GM10847 (cell line): ENCODE data around the gene AASDH.

ENCODE experiments used
- POLR2A ChIP-seq: IDR thresholded peaks from 2 replicates; pipeline ENCODE4 v1.6.1; 2011; ENCODE audit not compliant: insufficient read length; ENCODE audit errors: extremely low read depth

The AASDH gene

DNA sequence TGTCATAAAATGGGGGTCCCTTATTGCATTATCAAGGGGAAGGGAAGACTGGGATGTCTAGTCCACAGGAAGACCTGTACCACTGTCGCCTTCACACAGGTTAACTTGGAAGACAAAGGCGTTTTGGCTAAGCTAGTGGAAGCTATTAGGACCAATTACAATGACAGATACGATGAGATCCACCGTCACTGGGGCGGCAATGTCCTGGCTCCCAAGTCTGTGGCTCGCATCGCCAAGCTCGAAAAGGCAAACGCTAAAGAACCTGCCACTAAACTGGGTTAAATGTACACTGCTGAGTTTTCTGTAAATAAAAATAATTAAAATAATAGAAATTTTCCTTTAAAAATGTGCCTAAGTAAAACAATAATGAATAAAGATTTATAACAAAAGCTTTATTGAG is 30.6 kb downstream of the AASDH start:
- TF ChIP-seq POLR2A = no peak

DNA sequence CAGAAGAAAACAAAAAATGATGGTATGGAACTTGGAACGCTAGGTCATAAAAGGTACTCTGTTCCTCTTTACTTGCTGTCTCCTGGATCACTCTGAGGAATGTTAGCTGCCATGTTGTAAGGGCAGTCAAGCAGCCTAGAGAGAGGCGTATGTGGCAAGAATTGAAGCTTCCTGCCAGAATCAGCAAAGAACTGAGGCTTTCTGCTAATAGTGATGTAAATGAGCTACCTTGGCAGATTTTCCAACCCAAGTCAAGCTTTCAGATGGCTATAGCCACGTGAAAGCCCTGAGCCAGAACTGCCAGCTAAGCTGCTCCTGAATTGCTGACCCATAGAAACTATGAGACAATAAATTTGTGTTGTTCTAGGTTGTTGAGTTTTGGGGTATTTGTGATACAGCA is 38.7 kb downstream of the AASDH start:
- TF ChIP-seq POLR2A = no peak

DNA sequence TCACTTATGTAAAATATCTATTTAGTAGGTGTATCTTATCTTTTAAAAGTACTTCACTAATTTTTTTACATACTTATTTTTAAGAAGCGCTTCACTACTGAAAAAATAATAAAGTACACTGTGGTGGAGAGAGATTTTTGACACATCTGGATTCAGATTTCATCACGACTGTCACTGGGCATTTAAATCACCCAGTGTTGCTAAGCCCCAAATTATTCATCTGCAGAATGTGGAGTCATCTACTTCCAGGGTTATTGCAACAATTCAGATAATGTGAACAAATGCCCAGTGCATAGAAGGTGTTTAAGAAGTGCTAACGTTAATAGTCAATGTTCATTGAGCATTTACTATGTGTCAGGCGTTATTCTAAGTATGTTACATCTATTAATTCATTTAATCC is 41.8 kb downstream of the AASDH start:
- TF ChIP-seq POLR2A = no peak

DNA sequence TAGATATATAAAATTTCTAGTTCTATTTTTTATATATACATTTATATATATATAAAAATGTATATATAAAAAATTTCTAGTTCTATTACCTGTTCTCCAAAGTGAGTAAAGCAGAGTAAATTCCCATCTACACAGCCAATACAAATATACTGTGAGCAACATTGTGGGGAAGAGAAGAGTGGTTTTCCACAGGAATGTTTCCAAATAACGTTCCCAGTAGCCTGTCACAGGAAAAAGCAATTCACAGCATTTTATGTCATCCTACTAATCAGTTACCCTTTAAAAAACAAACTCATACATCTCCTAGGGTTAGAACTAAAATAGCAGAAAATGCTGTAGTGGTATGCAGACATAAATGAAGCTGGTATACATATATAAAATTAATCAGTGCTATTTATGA is 44.5 kb downstream of the AASDH start:
- no peak for TF ChIP-seq POLR2A

DNA sequence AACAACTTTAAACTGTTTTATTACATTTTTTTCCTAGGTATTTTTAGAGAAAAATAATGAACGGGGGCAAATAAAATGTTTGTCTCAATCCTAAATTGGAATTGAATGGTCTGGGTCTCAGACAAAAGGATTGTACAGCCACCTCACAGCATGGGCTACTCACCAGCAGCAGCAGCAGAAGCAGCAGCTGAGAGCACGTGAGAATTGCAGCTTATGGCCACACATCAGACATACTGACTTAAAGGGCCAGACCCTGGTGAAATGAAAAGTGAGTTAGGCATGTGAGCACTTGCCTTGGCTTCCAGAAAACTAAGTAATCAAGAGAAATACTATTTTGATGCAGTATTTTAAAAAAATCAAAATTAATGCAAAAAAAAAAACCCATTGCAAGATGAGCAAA is 56.6 kb downstream of the AASDH start:
- TF ChIP-seq POLR2A = no peak

DNA sequence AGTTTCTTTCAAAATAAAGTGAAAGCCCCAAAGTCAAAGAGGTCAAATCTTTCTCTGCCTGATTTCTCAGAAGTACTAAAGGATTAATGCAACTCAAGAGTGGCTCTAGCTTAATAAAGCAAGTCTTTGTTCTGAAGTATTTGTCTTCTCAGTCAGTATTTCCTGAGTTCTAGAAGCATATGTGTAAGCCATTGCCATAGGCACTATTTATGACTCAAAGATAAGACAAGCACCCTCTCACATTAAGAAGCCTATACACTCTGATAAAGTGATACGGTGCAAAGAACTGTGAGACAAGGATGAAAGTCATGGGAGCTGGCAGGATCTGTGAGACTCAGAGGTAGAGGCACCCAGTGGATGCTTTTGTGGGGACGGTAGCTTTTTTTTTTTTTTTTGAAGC is 60.9 kb downstream of the AASDH start:
- no peak for TF ChIP-seq POLR2A

DNA sequence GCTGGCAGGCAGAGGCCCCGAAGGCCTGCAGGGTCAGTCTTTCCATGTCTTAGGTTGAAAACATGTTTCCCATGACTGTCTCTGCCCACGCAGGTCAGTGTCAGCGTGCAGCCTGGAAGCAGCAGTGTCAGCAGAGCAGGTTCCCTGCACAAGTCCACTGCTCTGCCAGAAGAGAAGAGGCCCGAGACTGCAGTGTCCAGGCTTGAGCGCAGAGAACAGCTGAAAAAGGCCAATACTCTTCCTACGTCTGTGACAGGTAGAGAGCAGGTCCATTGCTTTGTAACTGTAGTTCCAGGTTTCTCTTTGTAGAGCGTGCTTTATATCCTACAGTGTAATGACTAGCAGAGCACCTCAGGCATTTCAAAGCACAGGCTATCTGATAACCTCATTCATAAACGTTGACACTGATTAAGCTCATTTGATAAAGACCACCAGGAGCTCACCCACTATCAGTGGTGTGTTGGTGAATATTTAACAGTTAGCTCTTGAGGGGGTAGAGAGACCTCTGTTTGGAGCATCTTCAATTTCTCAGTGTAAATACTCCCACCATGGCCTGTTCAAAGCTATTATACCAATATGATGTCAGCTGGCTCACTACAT is 63.2 kb downstream of the AASDH start:
- TF ChIP-seq POLR2A = no peak

DNA sequence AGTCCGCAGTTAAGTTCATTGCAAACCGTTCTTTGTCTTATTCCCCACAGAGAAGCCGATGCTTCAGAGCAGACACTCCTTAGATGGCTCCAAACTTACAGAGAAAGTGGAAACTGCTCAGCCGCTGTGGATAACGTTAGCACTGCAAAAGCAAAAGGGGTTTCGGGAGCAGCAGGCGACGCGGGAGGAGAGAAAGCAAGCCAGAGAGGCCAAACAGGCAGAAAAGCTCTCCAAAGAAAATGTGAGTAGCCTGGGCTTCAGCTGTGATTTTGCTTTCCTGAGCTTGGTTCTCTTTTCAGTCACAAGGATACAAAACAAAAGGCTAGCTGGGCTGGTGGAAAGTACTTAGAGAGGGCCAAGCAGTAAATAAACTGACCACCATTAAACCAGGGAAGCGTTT is 64.0 kb downstream of the AASDH start:
- no peak for TF ChIP-seq POLR2A

DNA sequence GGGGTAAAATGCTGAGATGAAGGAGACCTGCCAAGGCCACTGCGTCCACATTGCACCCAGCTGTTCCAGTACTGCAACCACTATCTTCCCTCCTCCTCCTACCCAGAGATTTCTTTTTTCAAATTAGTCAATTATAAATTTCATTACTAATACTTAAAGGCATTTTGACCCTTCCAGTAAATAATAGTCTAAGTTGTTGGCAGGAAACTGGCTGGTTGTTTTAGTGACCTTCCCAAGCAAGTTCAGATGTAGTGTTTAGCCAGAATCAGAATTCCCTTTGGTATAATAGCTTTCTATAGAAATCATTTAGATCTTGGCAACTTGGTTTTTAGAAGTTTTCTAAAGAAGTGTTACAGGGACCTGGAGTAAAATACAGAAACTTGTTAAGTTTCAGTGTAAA is 66.0 kb downstream of the AASDH start:
- TF ChIP-seq POLR2A = no peak

DNA sequence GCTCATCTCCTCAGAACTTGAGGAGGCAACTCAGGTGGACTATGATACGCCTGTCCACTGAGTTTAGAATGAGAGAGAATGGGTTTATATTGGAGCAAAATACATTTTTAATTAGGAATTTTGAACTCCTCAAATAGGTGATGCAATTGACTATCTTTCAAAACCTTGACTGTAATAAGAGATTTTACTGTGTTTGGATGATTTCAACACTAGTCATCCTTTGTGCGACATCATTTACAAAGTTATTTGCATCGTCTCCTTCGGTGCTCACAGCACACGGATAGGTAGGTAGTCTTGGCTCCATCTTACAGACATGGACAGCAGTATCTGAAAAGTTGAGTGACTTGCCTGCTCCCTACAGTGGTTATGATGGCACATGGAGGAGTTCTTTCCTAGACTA is 67.0 kb downstream of the AASDH start:
- TF ChIP-seq POLR2A = no peak

DNA sequence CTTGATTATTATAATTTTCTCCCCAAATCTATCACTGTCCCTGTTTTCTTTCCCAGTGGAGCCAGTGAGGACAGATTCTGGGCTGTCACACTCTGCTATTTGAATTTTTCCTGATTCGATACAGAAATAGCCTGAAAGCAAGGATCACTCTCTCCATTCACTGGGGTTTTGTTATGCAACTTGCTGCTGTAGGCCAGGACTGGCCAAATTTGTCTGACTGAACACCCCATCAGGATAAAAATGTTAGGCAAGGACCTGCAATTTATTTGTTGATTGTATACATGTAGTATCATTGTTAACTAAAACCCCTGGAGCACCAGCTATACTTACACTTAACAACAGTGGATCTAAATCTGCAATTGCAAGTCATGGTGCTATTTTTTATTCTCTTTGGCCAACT is 68.7 kb downstream of the AASDH start:
- TF ChIP-seq POLR2A = no peak

DNA sequence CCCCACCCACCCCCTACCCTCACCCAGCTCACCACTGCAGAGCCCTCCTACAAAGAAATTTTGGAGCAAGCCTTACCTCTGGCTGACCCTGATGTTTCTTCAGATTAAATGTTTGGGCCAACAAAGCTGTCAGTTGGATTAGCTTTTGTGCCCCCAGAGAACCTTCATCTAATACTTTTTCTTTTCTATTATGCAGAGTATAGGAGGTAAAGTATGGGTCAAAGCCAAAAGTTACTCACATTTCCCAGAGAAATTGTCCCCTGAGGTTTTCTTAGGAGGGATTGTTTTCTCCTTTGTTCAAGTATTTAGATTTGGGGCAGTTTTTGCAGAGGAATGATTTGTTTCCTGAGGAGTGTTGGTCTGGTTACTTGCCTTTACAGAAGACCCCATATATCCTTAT is 69.5 kb downstream of the AASDH start:
- TF ChIP-seq POLR2A = no peak

DNA sequence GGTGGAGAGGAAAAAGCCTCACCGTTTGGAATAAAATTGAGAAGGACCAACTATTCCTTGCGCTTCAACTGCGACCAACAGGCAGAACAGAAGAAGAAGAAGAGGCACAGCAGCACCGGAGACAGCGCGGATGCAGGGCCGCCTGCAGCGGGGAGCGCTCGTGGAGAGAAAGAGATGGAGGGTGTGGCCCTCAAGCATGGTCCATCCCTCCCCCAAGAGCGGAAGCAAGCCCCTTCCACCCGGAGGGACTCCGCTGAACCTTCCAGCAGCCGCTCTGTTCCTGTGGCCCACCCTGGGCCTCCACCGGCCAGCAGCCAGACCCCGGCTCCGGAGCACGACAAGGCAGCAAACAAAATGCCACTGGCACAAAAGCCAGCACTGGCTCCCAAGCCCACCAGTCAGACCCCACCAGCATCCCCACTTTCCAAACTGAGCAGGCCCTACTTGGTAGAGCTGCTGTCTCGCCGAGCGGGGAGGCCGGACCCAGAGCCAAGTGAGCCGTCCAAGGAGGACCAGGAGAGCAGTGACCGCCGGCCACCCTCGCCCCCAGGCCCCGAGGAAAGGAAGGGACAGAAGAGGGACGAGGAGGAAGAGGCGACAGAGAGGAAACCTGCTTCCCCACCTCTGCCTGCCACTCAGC is 71.2 kb downstream of the AASDH start:
- no peak for TF ChIP-seq POLR2A

DNA sequence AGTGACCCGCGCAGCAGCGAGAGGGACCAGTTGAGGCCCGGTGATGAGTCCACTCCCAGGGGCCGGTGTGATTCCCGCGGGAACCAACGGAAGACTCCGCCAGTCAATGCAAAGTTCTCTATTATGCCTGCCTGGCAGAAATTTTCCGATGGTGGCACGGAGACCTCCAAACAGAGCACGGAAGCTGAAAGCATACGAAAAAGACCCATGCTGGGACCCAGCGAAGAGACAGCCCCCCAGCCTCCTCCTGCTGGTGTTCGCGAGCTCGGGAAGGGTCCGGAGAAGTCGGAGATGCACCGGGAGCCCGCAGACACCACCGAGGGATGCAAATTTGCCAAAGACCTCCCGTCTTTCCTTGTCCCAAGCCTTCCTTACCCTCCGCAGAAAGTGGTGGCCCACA is 71.7 kb downstream of the AASDH start:
- TF ChIP-seq POLR2A = no peak

DNA sequence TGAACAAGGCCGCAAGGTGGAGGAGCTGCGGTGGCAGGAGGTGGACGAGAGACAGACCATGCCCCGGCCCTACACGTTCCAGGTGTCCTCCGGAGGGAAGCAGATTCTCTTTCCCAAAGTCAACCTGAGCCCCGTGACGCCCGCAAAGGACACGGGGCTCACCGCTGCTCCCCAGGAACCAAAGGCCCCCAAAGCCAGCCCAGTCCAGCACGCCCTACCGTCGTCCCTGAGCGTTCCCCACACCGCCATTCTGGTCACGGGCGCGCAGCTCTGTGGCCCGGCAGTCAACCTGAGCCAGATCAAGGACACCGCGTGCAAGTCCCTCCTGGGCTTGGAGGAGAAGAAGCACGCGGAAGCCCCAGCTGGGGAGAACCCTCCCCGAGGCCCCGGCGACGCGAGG is 72.2 kb downstream of the AASDH start:
- TF ChIP-seq POLR2A = no peak

DNA sequence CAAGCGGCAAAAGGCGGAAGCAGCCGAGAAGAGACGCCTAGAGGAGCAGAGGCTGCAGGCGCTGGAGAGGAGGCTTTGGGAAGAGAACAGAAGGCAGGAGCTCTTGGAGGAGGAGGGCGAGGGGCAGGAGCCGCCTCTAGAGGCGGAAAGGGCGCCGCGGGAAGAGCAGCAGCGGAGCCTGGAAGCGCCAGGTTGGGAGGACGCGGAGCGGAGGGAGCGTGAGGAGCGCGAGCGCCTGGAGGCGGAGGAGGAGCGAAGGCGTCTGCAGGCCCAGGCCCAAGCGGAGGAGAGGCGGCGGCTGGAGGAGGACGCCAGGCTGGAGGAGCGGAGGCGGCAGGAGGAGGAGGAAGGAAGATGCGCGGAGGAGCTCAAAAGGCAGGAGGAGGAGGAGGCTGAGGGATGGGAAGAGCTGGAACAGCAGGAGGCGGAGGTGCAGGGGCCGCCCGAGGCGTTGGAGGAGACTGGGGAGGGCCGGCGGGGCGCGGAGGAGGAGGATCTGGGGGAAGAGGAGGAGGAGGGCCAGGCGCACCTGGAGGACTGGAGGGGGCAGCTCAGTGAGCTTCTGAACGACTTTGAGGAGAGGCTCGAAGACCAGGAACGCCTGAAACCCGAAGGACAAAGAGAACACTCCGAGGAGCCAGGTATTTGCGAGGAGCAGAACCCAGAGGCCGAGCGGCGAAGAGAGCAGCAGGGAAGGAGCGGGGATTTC is 72.9 kb downstream of the AASDH start:
- no peak for TF ChIP-seq POLR2A

DNA sequence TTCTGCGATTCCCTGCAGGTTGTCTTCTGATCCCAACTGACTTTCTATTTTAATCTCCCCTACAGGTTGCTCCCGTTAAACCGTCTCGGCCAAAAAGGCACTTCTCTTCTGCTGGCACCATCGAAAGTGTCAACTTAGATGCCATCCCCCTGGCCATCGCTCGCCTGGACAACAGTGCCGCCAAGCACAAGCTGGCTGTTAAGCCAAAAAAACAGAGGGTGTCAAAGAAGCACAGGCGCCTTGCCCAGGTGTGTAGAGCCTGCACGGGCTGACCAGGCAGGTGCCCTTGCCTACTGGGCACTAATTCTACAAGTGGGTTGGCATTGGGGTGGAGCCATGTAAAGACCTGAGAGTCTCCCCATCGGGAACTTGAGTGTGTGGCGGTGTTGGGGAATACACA is 74.2 kb downstream of the AASDH start:
- no peak for TF ChIP-seq POLR2A

DNA sequence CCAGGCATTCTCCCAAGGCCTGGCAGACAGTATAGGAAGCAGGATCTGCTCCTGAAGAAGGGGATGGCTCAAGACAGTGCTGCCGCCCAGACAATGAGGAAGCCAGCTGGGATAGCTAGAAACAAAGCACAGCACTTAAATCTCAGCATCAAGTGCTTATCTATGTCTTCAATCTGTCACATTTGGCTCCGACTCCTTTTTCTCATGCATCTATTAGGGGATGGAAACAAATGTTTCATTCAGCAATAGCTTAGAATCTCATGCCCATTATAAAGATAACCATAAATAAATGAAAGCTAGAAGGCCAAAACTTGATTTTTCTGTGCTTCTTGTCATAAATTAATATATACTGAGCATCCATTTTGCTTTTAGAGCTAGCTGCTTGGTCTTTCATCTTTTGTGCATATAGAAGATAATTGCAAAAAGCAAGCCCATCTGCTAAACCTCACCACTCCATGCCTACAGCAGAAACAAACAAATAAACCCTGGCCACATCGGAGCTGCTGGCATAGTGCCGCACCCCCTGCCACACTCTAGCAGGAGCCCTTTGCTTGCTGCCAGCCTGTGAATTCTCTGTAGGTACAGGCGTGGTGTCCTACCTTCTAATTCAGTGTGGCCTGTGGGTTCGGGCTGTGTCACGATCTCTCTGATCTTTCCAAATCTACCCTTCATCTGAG is 75.9 kb downstream of the AASDH start:
- no peak for TF ChIP-seq POLR2A
